Non-pigmented ciliary epithelial cell (primary cell): ENCODE data around the gene CSTF1.
"Not testable (repeated sequence)": the region's sequence is repeated elsewhere in the genome, so short reads cannot be mapped to it uniquely, and the experiment has no call there.

Source experiments
- DNase-seq: peaks from one replicate; pipeline ENCODE4 v3.0.0-alpha.2; 2010; ENCODE audit warnings: low read depth

CSTF1 gene

DNA sequence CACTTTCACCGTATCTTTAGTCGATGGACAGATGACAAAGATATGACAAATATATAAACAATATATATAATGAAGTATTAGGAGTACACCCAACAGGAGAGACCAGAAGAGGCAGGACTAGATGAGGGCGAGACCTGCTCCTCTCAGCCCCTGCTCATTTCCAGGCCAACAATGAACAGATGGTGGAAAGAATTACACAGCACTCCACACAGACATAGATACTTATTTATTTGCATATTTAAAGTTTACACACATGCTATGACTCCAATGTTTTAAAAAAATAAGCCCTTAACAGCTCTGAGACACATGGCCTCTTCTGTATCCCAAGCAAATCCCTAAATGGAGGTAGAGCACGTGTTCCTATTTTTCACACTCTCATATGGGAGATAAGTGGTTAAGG, 23.3 kb upstream of the CSTF1 start:
- DNase-seq: no peak

- DNase-seq: no peak
These were observed 20.5 kb upstream of the CSTF1 start for GRCh38 chr20:56371977-56372376.

DNA sequence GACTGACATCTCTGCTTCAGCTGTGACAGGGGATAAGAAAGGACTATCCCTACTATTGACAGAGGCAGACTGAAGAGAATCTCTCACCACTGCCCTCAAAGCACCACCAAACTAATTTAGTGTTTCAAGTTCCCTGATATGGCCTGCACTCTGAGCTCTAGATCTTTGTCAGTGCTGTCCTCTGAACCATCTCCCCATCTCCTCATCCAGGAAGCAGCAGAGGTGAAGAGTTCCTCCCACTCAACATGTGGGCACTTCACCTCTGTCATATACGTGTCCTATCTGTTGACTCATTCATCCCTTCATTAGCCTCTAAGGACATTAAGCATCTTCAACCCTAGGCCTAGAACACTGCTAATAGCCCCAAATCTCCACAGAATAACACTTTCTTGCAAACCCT, 19.6 kb upstream of the CSTF1 start:
- DNase-seq: no peak

DNA sequence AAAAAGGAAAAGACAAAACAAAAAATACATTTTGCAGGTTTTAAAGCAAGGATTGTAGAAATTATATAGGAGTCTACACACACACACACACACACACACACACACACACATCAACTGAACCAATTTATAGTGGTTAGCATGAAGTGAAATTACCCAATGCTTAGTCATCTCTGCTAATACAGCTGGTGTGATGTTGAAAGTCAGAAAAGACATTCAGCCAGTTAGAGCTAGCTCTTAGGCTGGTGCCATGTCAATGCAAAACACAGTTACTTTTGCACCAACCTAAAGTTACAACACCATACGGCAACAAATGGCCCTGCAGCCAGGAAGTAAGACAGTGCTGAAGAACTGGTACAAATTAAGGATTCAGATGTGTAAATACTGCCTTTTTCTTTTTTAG, 18.5 kb upstream of the CSTF1 start:
- DNase-seq: peak; percentile 89

- DNase-seq: no peak
These were observed 16.1 kb upstream of the CSTF1 start for GRCh38 chr20:56376331-56376730.

DNA sequence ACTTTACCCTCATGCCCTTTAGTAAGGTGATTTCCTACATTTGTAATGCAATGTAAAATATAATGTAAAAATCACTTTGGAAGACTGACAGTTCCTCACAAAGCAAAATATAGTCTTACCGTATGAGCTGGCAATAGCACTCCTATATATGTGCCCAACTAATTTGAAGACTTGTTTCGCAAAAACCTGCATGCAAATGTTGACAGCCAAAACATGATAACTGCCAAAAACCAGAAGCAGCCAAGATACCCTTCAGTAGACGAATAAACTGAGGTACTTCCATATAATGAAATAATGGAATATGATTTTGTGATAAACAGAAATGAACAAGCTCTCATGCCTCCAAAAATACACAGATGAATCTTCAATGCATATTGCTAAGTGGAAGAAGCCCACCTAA, 14.1 kb upstream of the CSTF1 start:
- no peak for DNase-seq

DNA sequence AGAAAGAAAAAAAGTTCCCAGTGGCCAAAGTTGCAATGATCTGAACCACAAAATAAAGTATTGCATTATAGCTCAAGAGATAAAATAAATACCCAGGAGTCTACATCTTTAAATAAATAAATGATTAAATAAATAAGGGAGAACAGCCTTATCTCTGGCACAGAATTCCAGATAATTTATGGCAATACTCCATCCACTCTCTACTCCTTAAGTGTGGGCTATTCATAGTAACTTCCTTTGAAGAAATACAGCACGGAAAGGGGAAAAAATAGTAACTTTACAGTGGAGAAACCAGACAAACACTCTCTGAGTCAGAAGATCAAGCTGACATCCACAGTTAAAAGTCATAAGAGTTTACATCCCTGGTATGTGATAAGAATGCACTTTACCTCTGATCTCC, 12.1 kb upstream of the CSTF1 start:
- DNase-seq: no peak

DNA sequence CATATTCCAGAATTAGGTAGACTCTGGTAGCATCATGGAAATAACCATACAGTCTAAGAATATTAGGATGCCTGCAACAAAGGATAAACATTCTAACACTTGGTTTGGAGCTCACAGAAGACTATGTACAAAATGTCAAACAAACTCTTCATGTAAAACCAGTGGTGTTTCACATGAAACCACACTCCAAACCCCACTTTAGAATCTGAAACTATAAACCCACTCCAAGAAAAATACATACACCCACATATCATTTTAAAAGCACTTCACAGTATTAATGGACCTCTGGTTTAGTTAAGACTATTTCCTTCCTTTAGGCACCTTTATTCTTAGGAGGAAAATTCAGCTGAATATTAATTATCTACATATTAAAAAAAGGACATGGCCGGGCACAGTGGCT, 10.9 kb upstream of the CSTF1 start:
- DNase-seq: no peak

GRCh38 chr20:56382696-56383095, 9.7 kb upstream of the CSTF1 start:
- no peak for DNase-seq

DNA sequence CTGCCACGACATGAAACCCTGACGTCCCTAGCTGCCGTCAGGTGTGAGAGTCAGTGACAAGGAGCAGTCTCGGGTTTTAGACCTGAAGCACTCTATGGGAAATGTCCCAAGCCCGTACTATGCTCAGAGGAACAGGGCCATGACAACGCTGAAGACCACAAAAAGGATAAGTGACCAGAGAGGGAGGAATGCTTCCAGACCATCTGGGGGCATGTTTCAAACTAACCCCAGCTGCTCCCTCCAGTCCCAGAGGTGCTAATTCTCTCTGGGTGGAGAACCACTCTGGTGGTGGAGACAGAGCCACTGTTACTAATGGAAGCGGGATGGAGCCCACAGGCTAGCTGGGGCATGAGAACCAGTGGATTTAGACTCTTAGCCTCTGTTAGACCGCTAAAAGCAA, 9.1 kb upstream of the CSTF1 start:
- no peak for DNase-seq

- DNase-seq: no peak
These were observed 7.3 kb upstream of the CSTF1 start for GRCh38 chr20:56385130-56385529.

DNA sequence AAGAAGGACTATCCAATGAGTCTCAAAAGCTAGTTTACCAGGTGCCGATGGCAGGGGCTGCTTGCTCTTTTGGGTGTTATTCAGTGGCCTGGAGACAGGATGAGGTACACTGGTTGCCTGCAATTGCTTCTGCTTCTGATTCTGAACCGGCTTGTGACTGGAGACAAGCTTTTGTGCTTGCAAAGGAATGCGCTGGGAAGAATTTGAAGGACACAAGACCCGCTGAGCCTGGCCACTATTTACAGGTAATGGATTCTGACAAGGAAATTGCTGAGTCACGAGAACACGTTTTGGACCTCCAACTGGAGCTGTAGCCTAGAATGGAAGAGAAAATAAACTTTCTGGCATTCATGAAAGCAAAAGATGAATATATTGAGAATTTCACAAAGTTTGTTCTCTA, 6.2 kb upstream of the CSTF1 start:
- no peak for DNase-seq

DNA sequence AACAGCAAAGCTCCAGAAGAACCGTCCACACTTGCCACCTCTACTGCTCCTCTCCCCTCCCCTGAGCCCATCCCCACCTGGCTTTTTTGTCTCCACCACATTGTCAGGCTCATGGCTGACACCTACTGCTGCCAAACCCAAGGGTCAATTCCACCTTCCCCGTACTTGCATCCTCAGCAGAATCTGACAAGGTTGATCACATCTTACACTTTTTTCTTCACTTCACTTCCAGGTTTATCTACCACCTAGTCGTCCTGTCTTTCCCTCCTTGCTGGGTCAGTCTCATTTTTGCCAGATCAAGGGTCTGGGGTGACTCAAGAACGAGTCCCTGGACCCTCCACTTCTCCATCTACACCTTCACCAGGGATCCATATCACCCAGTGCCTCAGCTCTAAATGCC, 3.6 kb upstream of the CSTF1 start:
- no peak for DNase-seq

DNA sequence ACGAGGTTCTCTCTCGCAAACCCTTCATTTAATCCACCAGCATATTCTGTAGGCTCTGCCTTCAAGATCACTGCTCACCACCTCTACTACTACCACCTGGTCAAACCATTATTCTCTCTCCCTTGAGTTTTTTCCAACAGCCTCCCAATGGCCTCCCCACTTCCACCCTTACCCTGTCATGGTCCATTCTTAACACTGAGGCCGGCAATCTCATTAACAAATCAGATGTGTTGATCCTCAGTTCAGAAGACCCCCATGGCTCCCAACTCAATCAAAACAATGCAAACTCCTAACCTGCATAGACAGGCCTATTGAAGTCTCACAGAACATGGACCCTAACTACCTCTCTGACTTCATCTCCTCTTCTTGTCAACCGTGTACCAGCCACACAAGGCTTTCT, 2.6 kb upstream of the CSTF1 start:
- DNase-seq: no peak

- not testable (repeated sequence) for DNase-seq
These were observed 2.0 kb upstream of the CSTF1 start for GRCh38 chr20:56390396-56390795.

DNA sequence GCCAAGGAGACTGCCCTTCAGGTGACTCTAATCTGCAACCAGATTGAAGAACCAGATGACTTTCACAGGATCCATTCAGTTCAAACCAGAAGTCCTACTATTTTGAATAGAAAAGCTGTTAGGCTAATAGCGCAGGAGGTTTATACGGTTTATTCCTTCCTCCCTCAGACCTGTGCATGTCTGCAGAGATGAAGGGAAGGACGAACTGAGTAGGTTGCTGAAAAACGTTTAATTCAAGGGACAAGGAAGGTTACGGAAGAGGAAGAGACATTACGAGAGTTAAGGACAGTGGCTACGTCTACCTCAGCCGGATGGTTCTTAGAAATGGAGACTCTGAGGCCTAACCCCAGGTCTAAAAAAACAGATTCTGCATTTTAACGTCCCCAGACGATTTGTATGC, 1.4 kb upstream of the CSTF1 start:
- no peak for DNase-seq

GRCh38 chr20:56391596-56392131, 781 bp upstream of the CSTF1 start:
- no peak for DNase-seq

DNA sequence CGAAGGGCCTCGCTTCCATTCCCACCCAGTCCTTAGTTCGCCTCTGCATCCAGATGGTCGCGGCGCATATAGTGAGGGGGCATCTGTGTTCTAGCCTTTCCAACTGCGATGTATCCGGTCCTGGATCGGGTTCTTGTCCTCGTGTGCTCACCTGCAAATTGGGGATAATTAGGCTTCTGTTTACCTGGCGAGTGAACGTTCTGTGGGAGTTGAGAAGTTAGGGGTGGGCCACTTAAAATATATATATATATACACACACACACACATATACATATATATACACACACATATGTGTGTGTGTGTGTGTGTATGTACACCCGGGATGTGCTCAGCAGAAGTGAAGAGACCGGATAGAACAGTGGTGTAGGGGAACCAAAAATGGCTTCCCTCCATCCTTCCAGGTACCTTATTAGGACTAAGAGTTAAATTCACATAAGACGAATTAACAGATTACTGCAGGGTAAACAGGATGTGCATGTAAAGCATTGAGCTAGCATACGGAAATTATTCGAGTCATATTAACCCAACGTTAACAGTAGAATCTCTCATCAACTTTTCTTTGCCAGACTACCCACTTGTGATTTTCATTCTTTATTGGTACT, 537 bp downstream of the CSTF1 start:
- DNase-seq: no peak

GRCh38 chr20:56393653-56394052, 1.2 kb downstream of the CSTF1 start:
- DNase-seq: no peak

DNA sequence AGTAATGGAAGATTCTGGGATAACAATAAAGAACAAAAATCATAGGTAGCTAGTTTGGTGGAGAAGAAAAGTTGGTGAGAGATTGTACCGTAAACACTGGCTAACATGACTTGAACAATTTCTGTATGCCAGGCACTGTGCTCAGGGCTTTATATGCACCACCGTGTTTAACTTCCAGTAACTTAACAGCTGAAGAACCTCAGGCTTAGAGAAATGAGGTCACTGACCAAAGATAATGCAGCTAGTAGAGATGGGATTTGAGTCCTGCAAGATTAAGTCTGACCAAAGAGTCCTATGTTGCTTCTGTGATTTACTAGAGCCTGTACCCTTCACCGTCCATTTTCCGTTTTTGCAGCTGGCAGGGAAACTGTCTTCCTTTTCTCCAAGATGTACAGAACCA, 2.7 kb downstream of the CSTF1 start:
- no peak for DNase-seq

DNA sequence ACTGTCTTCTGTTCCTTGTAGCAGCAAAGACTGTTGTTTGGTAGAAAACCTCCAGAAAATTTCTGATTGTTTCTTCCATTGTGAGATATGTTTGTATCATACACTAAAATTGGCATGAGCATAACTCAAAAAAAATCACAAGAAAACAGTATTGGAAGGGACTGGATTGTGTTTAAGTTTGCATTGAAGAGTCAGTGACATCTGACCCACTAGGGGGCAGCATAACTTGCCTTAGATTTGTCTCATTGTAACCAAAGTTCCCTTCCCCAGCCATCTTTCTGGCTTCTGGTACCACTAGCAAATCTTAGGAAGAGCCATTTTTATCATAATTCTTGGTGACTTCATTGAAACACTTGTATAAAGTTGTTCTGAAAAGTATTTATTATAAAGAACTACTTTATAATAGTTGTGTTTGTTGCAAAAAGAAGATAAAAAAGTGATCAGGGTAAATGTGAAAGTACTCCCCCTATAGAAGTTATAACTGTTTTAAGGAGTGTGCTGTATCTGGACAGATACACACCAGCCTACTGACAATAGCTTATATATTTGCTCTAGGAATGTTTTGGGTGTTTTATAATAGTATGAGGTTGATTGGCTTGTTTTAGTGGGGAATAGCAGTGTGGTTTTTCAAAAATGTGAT, 7.7 kb downstream of the CSTF1 start:
- peak; percentile 46 for DNase-seq

DNA sequence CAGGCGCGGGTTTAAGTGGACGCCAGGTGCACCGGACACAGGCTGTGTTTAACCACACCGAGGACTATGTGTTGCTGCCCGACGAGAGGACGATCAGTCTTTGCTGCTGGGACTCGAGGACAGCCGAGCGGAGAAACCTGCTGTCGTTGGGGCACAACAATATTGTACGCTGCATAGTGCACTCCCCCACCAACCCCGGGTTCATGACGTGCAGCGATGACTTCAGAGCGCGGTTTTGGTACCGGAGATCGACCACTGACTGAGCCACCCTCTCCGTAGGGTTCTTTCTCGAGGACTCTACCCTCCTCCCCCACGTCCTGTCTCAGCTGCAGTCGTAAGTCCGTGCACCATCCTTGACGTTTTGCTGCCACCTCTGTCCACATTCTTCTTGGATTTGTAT, 11.0 kb downstream of the CSTF1 start:
- no peak for DNase-seq

- DNase-seq: not testable (repeated sequence)
These were observed 12.9 kb downstream of the CSTF1 start for GRCh38 chr20:56405356-56405755.

GRCh38 chr20:56406910-56407309, 14.5 kb downstream of the CSTF1 start:
- DNase-seq: no peak
